GM23338 (cell line): ENCODE results near the gene ASXL3.

Source experiments
- CREB1 ChIP-seq: fragments of 250-450 bp; sonication (Bioruptor Pico); IDR thresholded peaks from 2 replicates; pipeline ENCODE4 v1.5.0; 2020; ENCODE audit warnings: low read depth, mild to moderate bottlenecking, moderate library complexity
- CTCF ChIP-seq, 2 experiments: fragments of 200-600 bp in 1 of 2; sonication (generic) in 1 of 2; conservative IDR thresholded peaks; 2 replicates each; pipeline versions ENCODE4 v1.5.1 to v1.6.1; 2016 to 2017; ENCODE audit warnings: antibody characterized with exemption in 2 of 2, low read depth in 2 of 2, mild to moderate bottlenecking in 2 of 2, moderate library complexity in 1 of 2
- ETS1 ChIP-seq: IDR thresholded peaks from 2 replicates; pipeline ENCODE4 v1.6.1; 2016; ENCODE audit warnings: antibody characterized with exemption
- EZH2 ChIP-seq: fragments of 200-600 bp; sonication (generic); IDR thresholded peaks from one replicate; pipeline ENCODE4 v1.8.0; 2017; ENCODE audit warnings: antibody characterized with exemption, mild to moderate bottlenecking, low read depth; ENCODE audit not compliant: unreplicated experiment
- EZH2phosphoT487 ChIP-seq: fragments of 200-600 bp; sonication (generic); IDR thresholded peaks from one replicate; pipeline ENCODE4 v1.8.1; 2018; ENCODE audit warnings: antibody characterized with exemption; ENCODE audit not compliant: unreplicated experiment
- JUNB ChIP-seq: IDR thresholded peaks from one replicate; pipeline ENCODE4 v1.6.1; 2016; ENCODE audit warnings: antibody characterized with exemption; ENCODE audit not compliant: unreplicated experiment
- NANOG ChIP-seq: IDR thresholded peaks from 2 replicates; pipeline ENCODE4 v1.6.1; 2016; ENCODE audit warnings: antibody characterized with exemption, borderline replicate concordance
- POLR2AphosphoS5 ChIP-seq: IDR thresholded peaks from 2 replicates; pipeline ENCODE4 v1.6.1; 2016; ENCODE audit warnings: antibody characterized with exemption, low read depth
- REST ChIP-seq: IDR thresholded peaks from one replicate; pipeline ENCODE4 v1.6.1; 2018; ENCODE audit warnings: antibody characterized with exemption; ENCODE audit not compliant: unreplicated experiment
- STAT1 ChIP-seq: IDR thresholded peaks from one replicate; pipeline ENCODE4 v1.6.1; 2016; ENCODE audit warnings: antibody characterized with exemption; ENCODE audit not compliant: unreplicated experiment
- ZNF114 ChIP-seq: fragments of 250-450 bp; sonication (Bioruptor Pico); IDR thresholded peaks from 2 replicates; pipeline ENCODE4 v1.5.0; 2020; ENCODE audit warnings: mild to moderate bottlenecking, moderate library complexity
- ZNF331 ChIP-seq: fragments of 250-450 bp; sonication (Bioruptor Pico); IDR thresholded peaks from 2 replicates; pipeline ENCODE4 v1.5.0; 2020; ENCODE audit warnings: low read depth, mild to moderate bottlenecking, moderate library complexity
- ZNF462 ChIP-seq: fragments of 250-450 bp; sonication (Bioruptor Pico); IDR thresholded peaks from 2 replicates; pipeline ENCODE4 v1.5.0; 2020; ENCODE audit warnings: mild to moderate bottlenecking, moderate library complexity

GRCh38 chr18:33536904-33537303, 41.1 kb upstream of the ASXL3 start:
- TF ChIP-seq REST: no peak
- TF ChIP-seq POLR2AphosphoS5: no peak
- no peak for TF ChIP-seq CTCF (conservative IDR thresholded peaks at IDR 0.05; ENCODE audit: low read depth in 2 of 2)
- TF ChIP-seq CREB1 (CRISPR knock-in tag): no peak
- no peak for TF ChIP-seq EZH2
- no peak for TF ChIP-seq EZH2phosphoT487
- no peak for TF ChIP-seq ETS1
- TF ChIP-seq JUNB: no peak
- TF ChIP-seq ZNF331 (CRISPR knock-in tag): no peak
- no peak for TF ChIP-seq ZNF462 (CRISPR knock-in tag)
- no peak for TF ChIP-seq ZNF114 (CRISPR knock-in tag)
- TF ChIP-seq NANOG: no peak
- TF ChIP-seq STAT1: no peak
